Middle frontal gyrus (tissue), 1 donor: Measurements from ENCODE around the gene GLRX5.
"Not testable (repeated sequence)": the region's sequence is repeated elsewhere in the genome, so short reads cannot be mapped to it uniquely, and the experiment has no call there.

Experiments
- DNase-seq: peaks from one replicate; pipeline ENCODE4 v3.0.0-alpha.2; 2015; ENCODE audit warnings: low spot score; ENCODE audit errors: extremely low spot score

Gene GLRX5

DNA sequence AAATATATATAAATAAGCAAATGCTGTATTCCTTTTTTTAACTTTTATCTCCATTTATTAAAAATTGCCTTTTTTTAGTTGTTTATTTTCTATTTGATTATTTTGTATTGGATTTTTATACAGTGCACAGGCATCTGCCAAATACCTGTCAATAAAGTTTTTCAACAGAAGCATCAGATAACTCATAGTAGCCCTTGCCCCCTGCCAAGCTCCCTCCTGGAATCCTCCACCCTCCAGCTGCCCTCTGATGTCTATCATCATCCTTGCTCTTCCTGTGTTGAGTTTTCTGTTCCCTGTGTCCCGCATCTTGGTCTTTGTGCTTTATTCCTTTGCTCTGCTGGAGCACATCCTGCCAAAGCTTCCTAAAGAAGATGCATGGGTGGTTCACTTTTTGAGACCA, 16.6 kb downstream of the GLRX5 start:
- no peak for DNase-seq

DNA sequence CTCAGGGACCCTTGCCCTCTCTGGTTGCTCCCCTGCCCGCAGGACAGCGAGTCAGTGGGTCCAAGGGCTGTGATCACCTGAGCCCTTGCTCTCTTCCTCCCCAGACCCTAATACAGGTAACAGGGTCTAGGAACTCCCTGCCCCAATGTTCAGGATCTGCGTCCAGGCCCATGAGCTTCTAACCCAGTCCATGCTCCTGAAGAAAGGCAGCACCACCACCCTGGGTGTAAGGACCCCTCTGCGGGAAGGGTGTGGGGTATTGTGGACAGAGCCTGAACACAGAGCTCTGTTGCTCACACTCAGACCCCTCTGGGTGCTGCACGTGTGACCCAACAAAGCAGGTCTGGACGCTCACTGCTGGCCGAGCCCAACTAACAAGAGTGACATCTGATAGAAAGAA, 18.3 kb downstream of the GLRX5 start:
- no peak for DNase-seq

- no peak for DNase-seq
These were observed 20.2 kb downstream of the GLRX5 start for GRCh38 chr14:95555053-95555452.

DNA sequence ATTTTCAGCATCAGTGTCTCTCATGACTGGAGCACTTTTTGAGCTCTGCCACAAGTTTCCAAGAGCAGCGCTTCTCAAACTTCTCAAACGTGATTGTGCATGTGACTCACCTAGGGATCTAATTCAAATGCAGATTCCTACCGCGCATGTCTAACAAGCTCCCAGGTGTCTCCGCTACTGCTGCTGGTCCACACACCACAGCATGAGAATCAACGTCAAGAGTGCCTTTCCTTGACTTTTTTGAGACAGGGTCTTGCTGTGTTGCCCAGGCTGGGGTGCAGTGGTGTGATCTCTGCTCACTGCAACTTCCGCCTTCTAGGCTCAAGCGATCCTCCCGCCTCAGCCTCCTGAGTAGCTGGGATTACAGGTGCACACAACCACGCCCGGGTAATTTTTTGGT, 22.4 kb downstream of the GLRX5 start:
- DNase-seq = no peak

DNA sequence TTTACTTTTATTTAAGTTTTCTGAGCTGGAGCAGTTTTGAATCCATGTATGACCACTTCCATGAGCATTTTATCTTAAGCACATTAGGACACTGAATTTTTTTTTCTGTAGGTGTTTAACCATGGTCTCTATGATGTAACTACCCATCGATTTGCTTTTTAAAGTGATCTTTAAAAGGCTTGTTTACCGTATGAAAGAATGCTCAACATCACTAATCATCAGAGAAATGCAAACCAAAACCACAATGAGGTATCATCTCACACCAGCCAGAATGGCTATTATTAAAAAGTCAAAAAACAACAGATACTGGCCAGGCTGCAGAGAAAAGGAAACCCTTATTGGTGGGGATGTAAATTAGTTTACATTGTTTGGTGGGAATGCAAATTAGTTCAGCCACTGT, 23.0 kb downstream of the GLRX5 start:
- DNase-seq = no peak

GRCh38 chr14:95559203-95559602, 24.4 kb downstream of the GLRX5 start:
- DNase-seq = no peak

- peak; percentile 81 for DNase-seq
These were observed 26.2 kb downstream of the GLRX5 start for GRCh38 chr14:95561001-95561412.

- no peak for DNase-seq
These were observed 28.2 kb downstream of the GLRX5 start for GRCh38 chr14:95562892-95563685.

- DNase-seq = no peak
These were observed 29.2 kb downstream of the GLRX5 start for GRCh38 chr14:95564060-95564459.

DNA sequence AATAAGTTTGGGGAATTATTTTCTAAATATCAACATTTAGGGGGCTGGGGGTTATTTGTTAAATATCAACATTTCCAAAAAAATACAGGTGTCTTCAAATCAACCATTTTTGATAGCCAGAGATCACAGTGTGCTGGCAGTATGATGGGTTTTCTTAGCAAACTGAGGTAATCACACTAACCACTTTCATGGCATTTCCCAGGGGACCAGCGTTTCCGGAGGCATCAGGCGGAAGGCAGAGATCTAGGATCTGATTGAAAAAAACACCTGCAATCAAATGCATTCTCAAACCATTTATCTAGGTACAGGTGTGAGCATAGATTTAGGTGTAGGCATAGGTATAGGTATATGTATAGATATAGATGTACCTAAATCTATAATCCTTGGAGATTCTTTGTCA, 34.6 kb downstream of the GLRX5 start:
- DNase-seq = no peak

- no peak for DNase-seq
These were observed 38.5 kb downstream of the GLRX5 start for GRCh38 chr14:95573313-95573712.

DNA sequence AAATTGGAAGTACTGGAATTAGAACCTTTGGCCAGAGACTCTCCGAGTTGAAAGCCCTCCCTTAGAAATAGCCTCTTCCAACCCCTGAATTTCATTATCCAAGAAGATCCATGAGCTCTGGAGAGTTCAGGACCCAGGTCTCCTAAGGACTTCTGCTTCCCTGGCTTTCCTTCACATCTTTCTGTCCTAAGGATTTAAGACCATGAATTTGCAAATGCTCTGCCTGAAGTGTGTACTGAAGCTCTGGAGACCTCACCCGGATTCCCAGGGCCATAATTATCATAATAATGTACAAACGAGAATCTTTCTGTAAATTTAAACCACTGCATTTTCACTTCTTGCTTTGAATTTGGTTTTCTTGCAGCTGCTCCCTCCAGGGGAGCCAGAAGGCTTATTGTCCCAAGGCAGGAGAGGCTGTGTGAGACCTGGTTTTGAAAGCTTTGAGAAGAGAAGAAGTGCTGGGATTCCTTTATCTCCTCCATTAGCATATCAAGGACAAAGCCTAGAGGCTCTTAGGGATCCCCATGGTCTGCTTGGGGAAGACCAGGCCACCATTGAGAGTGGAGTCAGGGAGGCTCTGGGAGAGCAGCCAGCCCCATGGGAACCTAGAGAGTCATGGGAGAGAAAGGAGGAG, 41.1 kb downstream of the GLRX5 start:
- no peak for DNase-seq

DNA sequence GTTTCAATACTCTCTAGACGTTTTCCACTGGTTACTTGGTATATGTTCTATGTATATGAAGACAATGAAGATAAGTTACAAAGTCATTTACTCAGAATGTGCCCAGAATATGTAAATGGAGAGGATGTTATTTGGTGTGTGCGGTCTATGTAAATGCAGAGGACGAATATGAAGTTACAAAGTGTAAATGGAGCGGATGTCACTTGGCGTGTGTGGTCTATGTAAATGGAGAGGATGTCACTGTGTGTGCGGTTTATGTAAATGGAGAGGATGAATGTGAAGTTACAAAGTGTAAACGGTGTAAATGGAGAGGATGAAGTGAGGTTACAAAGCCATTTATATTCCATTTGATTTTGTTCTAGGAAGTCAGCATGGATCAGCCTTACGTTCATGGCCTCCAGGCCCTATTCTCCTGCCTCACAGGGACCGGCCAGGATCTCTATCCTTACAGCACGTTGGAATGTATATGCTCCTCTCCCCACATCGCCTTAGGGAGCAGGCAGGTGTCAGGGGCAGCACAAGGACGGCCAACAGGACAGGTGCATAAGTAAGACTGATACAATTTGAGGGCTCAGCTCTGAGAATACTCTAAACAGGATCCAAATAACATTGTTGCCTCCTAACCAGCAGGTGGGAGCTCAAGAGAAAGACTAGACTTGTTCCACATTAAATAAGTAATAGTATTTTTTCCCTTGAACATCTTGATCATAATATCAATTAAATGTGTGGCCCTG, 42.4 kb downstream of the GLRX5 start:
- no peak for DNase-seq

DNA sequence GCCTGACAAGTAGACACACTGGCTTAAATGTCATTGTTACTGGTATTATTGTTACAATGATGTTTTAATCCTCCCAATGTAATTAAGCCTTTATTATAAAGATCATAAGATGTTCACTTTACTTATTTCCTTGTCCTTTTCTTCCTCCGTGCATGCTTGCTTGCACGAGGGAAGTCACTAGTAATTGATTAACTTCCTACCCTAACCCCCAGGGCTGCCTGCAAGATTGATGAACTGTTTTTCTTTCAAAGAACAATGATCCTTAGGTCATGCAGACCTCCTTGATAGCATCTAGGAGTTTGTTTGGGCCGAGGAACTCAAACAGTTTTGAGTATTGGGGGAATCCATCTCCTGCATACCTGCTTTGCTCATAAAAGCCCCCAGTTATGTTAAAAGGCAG, 43.0 kb downstream of the GLRX5 start:
- DNase-seq = no peak

DNA sequence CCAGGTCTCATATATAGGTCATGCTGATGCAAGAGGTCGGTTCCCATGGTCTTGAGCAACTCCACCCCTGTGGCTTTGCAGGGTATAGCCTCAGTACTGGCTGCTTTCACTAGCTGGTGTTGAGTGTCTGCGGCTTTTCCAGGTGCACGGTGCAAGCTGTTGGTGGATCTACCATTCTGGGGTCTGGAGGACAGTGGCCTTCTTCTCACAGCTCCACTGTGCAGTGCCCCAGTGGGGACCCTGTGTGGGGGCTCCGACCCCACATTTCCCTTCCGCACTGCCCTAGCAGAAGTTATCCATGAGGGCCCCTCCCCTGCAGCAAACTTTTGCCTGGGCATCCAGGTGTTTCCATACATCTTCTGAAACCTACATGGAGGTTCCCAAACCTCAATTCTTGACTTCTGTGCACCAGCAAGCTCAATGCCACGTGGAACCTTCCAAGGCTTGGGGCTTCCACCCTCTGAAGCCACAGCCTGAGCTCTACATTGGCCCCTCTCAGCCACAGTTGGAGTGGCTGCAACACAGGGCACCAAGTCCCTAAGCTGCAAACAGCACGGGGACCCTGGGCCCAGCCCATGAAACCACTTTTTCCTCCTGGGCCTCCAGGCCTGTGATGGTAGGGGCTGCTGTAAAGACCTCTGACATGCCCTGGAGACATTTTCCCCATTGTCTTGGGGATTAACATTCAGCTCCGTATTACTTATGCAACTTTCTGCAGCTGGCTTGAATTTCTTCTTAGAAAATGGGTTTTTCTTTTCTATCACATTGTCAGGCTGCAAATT, 49.2 kb downstream of the GLRX5 start:
- not testable (repeated sequence) for DNase-seq

DNA sequence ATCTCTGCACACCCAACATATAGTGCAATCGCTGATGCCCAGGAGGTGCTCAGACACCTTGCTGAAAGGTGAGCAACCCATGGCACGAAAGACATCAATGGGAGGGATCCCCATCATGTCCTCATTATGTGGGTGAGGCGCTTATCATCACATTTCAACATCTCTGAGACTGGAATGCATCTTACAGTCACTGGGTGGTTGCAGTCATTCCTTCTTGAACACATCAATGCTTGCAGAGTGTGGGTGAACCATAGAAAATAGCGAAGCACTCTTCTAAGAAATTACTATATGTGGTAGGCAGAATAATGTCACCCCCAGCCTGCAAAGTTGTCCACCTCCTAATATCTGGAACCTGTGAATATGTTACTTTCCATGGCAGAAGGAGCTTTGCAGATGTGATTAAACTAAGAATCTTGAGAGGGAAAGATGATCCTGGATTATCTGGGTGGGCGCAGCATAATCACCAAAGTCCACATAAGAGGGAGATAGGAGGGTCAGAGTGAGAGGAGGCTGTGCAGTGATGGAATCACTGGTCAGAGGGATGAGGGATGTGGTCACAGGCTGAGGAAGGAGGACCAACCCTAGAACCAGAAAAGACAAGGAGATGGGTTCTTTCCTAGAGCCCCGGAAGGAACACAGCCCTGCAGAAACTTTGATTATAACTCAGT, 51.2 kb downstream of the GLRX5 start:
- no peak for DNase-seq

DNA sequence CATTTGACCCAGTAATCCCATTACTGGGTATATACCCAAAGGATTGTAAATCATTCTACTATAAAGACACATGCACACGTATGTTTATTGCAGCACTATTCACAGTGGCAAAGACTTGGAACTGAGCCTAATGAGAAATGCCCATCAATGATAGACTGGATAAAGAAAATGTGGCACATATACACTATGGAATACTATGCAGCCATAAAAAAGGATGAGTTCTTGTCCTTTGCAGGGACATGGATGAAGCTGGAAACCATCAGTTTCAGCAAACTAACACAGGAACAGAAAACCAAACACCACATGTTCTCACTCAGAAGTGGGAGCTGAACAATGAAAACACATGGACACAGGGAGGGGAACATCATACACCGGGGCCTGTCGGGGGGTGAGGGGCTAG, 56.3 kb downstream of the GLRX5 start:
- not testable (repeated sequence) for DNase-seq
